ENCODE measurements around the gene BMPR1A.
"Not testable (repeated sequence)": the region's sequence is repeated elsewhere in the genome, so short reads cannot be mapped to it uniquely, and the experiment has no call there.

The BMPR1A gene

GRCh38 chr10:86931872-86932271, 175.5 kb downstream of the BMPR1A start:
- Histone ChIP-seq H3K36me3 (ENCODE audit: control insufficient read depth in 2 of 2, insufficient read depth in 2 of 2, low read length in 2 of 2) (peaks cover 5 to 9% of the 10 kb centered on the region in 2 donors), H3K27ac (ENCODE audit: low read depth in 2 of 2, low read length in 2 of 2) (no peak overlapping the region), H3K4me1 (ENCODE audit: control insufficient read depth in 2 of 2, insufficient read depth in 2 of 2, low read length in 2 of 2) (no peaks in the 10 kb centered on the region), H3K4me3 (ENCODE audit: low read length in 2 of 2) (no peak overlapping the region), H3K9ac (ENCODE audit: low read depth in 1 of 2, low read length in 2 of 2) (no peak overlapping the region), H3K9me3 (ENCODE audit: control insufficient read depth in 2 of 2, low read length in 2 of 2) (no peaks in the 10 kb centered on the region), H3K27me3 (ENCODE audit: control insufficient read depth in 2 of 2, insufficient read depth in 2 of 2, low read length in 2 of 2) (no peaks in the 10 kb centered on the region)

- H3K9ac ChIP-seq (ENCODE audit: low read depth in 1 of 2, low read length in 2 of 2) = no peak overlapping the region
- no peaks in the 10 kb centered on the region for H3K9me3 ChIP-seq (ENCODE audit: control insufficient read depth in 2 of 2, low read length in 2 of 2)
- H3K4me1 ChIP-seq (ENCODE audit: control insufficient read depth in 2 of 2, insufficient read depth in 2 of 2, low read length in 2 of 2) = no peaks in the 10 kb centered on the region
- no peak overlapping the region for H3K27ac ChIP-seq (ENCODE audit: low read depth in 2 of 2, low read length in 2 of 2)
- peaks cover 5 to 9% of the 10 kb centered on the region in 2 donors for H3K36me3 ChIP-seq (ENCODE audit: control insufficient read depth in 2 of 2, insufficient read depth in 2 of 2, low read length in 2 of 2)
- H3K27me3 ChIP-seq (ENCODE audit: control insufficient read depth in 2 of 2, insufficient read depth in 2 of 2, low read length in 2 of 2) = no peaks in the 10 kb centered on the region
- H3K4me3 ChIP-seq (ENCODE audit: low read length in 2 of 2) = no peak overlapping the region
These were observed 176.3 kb downstream of the BMPR1A start for GRCh38 chr10:86932674-86933073.

- H3K36me3 ChIP-seq (ENCODE audit: control insufficient read depth in 2 of 2, insufficient read depth in 2 of 2, low read length in 2 of 2); H3K4me1 ChIP-seq (ENCODE audit: control insufficient read depth in 2 of 2, insufficient read depth in 2 of 2, low read length in 2 of 2); H3K27ac ChIP-seq (ENCODE audit: low read depth in 2 of 2, low read length in 2 of 2); H3K4me3 ChIP-seq (ENCODE audit: low read length in 2 of 2); H3K9me3 ChIP-seq (ENCODE audit: control insufficient read depth in 2 of 2, low read length in 2 of 2); H3K9ac ChIP-seq (ENCODE audit: low read depth in 1 of 2, low read length in 2 of 2); H3K27me3 ChIP-seq (ENCODE audit: control insufficient read depth in 2 of 2, insufficient read depth in 2 of 2, low read length in 2 of 2): not testable (repeated sequence)
These were observed 177.8 kb downstream of the BMPR1A start for GRCh38 chr10:86934162-86934711.

GRCh38 chr10:86936661-86937501, 180.5 kb downstream of the BMPR1A start:
- no peaks in the 10 kb centered on the region for H3K9me3 ChIP-seq (ENCODE audit: control insufficient read depth in 2 of 2, low read length in 2 of 2)
- H3K9ac ChIP-seq (ENCODE audit: low read depth in 1 of 2, low read length in 2 of 2) = no peak overlapping the region
- H3K27ac ChIP-seq (ENCODE audit: low read depth in 2 of 2, low read length in 2 of 2) = no peak overlapping the region
- no peaks in the 10 kb centered on the region for H3K4me1 ChIP-seq (ENCODE audit: control insufficient read depth in 2 of 2, insufficient read depth in 2 of 2, low read length in 2 of 2)
- no peak overlapping the region for H3K4me3 ChIP-seq (ENCODE audit: low read length in 2 of 2)
- H3K27me3 ChIP-seq (ENCODE audit: control insufficient read depth in 2 of 2, insufficient read depth in 2 of 2, low read length in 2 of 2) = no peaks in the 10 kb centered on the region
- H3K36me3 ChIP-seq (ENCODE audit: control insufficient read depth in 2 of 2, insufficient read depth in 2 of 2, low read length in 2 of 2) = peaks cover 0 to 2% of the 10 kb centered on the region in 2 donors

GRCh38 chr10:86937502-86938154, 181.2 kb downstream of the BMPR1A start:
- Histone ChIP-seq H3K27ac (ENCODE audit: low read depth in 2 of 2, low read length in 2 of 2) (no peak overlapping the region), H3K4me3 (ENCODE audit: low read length in 2 of 2) (no peak overlapping the region), H3K9ac (ENCODE audit: low read depth in 1 of 2, low read length in 2 of 2) (no peak overlapping the region), H3K36me3 (ENCODE audit: control insufficient read depth in 2 of 2, insufficient read depth in 2 of 2, low read length in 2 of 2) (peaks cover 0 to 2% of the 10 kb centered on the region in 2 donors), H3K4me1 (ENCODE audit: control insufficient read depth in 2 of 2, insufficient read depth in 2 of 2, low read length in 2 of 2) (no peaks in the 10 kb centered on the region), H3K27me3 (ENCODE audit: control insufficient read depth in 2 of 2, insufficient read depth in 2 of 2, low read length in 2 of 2) (no peaks in the 10 kb centered on the region), H3K9me3 (ENCODE audit: control insufficient read depth in 2 of 2, low read length in 2 of 2) (no peaks in the 10 kb centered on the region)

GRCh38 chr10:86938260-86938659, 181.8 kb downstream of the BMPR1A start:
- Histone ChIP-seq H3K9me3 (ENCODE audit: control insufficient read depth in 2 of 2, low read length in 2 of 2) (no peaks in the 10 kb centered on the region), H3K27ac (ENCODE audit: low read depth in 2 of 2, low read length in 2 of 2) (no peak overlapping the region)

GRCh38 chr10:86940076-86940475, 183.7 kb downstream of the BMPR1A start:
- not testable (repeated sequence) for H3K9me3 ChIP-seq (ENCODE audit: control insufficient read depth in 2 of 2, low read length in 2 of 2); H3K27me3 ChIP-seq (ENCODE audit: control insufficient read depth in 2 of 2, insufficient read depth in 2 of 2, low read length in 2 of 2); H3K4me3 ChIP-seq (ENCODE audit: low read length in 2 of 2); H3K9ac ChIP-seq (ENCODE audit: low read depth in 1 of 2, low read length in 2 of 2); H3K4me1 ChIP-seq (ENCODE audit: control insufficient read depth in 2 of 2, insufficient read depth in 2 of 2, low read length in 2 of 2); H3K27ac ChIP-seq (ENCODE audit: low read depth in 2 of 2, low read length in 2 of 2); H3K36me3 ChIP-seq (ENCODE audit: control insufficient read depth in 2 of 2, insufficient read depth in 2 of 2, low read length in 2 of 2)

More at GRCh38 chr10:86938260-86938659, 181.8 kb downstream of the BMPR1A start:
- Histone ChIP-seq H3K9ac (ENCODE audit: low read depth in 1 of 2, low read length in 2 of 2) (no peak overlapping the region), H3K4me3 (ENCODE audit: low read length in 2 of 2) (no peak overlapping the region), H3K27me3 (ENCODE audit: control insufficient read depth in 2 of 2, insufficient read depth in 2 of 2, low read length in 2 of 2) (no peaks in the 10 kb centered on the region), H3K4me1 (ENCODE audit: control insufficient read depth in 2 of 2, insufficient read depth in 2 of 2, low read length in 2 of 2) (no peaks in the 10 kb centered on the region), H3K36me3 (ENCODE audit: control insufficient read depth in 2 of 2, insufficient read depth in 2 of 2, low read length in 2 of 2) (peaks cover 0 to 2% of the 10 kb centered on the region in 2 donors)

- no peaks in the 10 kb centered on the region for H3K9me3 ChIP-seq (ENCODE audit: control insufficient read depth in 2 of 2, low read length in 2 of 2)
- peaks cover 0 to 2% of the 10 kb centered on the region in 2 donors for H3K36me3 ChIP-seq (ENCODE audit: control insufficient read depth in 2 of 2, insufficient read depth in 2 of 2, low read length in 2 of 2)
- H3K27ac ChIP-seq (ENCODE audit: low read depth in 2 of 2, low read length in 2 of 2) = no peak overlapping the region
- no peaks in the 10 kb centered on the region for H3K27me3 ChIP-seq (ENCODE audit: control insufficient read depth in 2 of 2, insufficient read depth in 2 of 2, low read length in 2 of 2)
- no peak overlapping the region for H3K4me3 ChIP-seq (ENCODE audit: low read length in 2 of 2)
- H3K4me1 ChIP-seq (ENCODE audit: control insufficient read depth in 2 of 2, insufficient read depth in 2 of 2, low read length in 2 of 2) = no peaks in the 10 kb centered on the region
- no peak overlapping the region for H3K9ac ChIP-seq (ENCODE audit: low read depth in 1 of 2, low read length in 2 of 2)
These were observed 184.3 kb downstream of the BMPR1A start for GRCh38 chr10:86940677-86941076.

- Histone ChIP-seq H3K4me1 (ENCODE audit: control insufficient read depth in 2 of 2, insufficient read depth in 2 of 2, low read length in 2 of 2) (no peaks in the 10 kb centered on the region), H3K9me3 (ENCODE audit: control insufficient read depth in 2 of 2, low read length in 2 of 2) (no peaks in the 10 kb centered on the region)
These were observed 185.0 kb downstream of the BMPR1A start for GRCh38 chr10:86941426-86941825.

GRCh38 chr10:86941991-86942421, 185.6 kb downstream of the BMPR1A start:
- H3K9ac ChIP-seq (ENCODE audit: low read depth in 1 of 2, low read length in 2 of 2) = peak overlapping the region in 1 of 2 donors; percentile 45
- H3K27ac ChIP-seq (ENCODE audit: low read depth in 2 of 2, low read length in 2 of 2) = no peak overlapping the region
- H3K9me3 ChIP-seq (ENCODE audit: control insufficient read depth in 2 of 2, low read length in 2 of 2) = no peaks in the 10 kb centered on the region
- no peaks in the 10 kb centered on the region for H3K27me3 ChIP-seq (ENCODE audit: control insufficient read depth in 2 of 2, insufficient read depth in 2 of 2, low read length in 2 of 2)
- peak overlapping the region; percentile 31 to 37 for H3K4me3 ChIP-seq (ENCODE audit: low read length in 2 of 2)
- H3K36me3 ChIP-seq (ENCODE audit: control insufficient read depth in 2 of 2, insufficient read depth in 2 of 2, low read length in 2 of 2) = no peaks in the 10 kb centered on the region
- H3K4me1 ChIP-seq (ENCODE audit: control insufficient read depth in 2 of 2, insufficient read depth in 2 of 2, low read length in 2 of 2) = no peaks in the 10 kb centered on the region

More at GRCh38 chr10:86941426-86941825, 185.0 kb downstream of the BMPR1A start:
- Histone ChIP-seq H3K27me3 (ENCODE audit: control insufficient read depth in 2 of 2, insufficient read depth in 2 of 2, low read length in 2 of 2) (no peaks in the 10 kb centered on the region), H3K27ac (ENCODE audit: low read depth in 2 of 2, low read length in 2 of 2) (no peak overlapping the region), H3K4me3 (ENCODE audit: low read length in 2 of 2) (no peak overlapping the region), H3K9ac (ENCODE audit: low read depth in 1 of 2, low read length in 2 of 2) (no peak overlapping the region), H3K36me3 (ENCODE audit: control insufficient read depth in 2 of 2, insufficient read depth in 2 of 2, low read length in 2 of 2) (peaks cover 0 to 2% of the 10 kb centered on the region in 2 donors)
